Suprapubic skin (tissue), 3 donors: Measurements from ENCODE around the gene TMEM31.

Experiments used
- CTCF ChIP-seq, 2 donors: fragments of 200-600 bp in 1 of 2; fragments of 450-650 bp in 1 of 2; sonication (generic) in 1 of 2; IDR thresholded peaks; one replicate each; pipeline ENCODE4 v1.5.1; 2016 to 2019; ENCODE audit warnings: antibody characterized with exemption in 2 of 2, mild to moderate bottlenecking in 1 of 2, moderate library complexity in 1 of 2
- POLR2AphosphoS5 ChIP-seq, 3 donors: sonication (generic); formaldehyde crosslinking; IDR thresholded peaks; one replicate each; pipeline ENCODE4 v1.6.1; 2017; ENCODE audit warnings: antibody characterized with exemption in 3 of 3

- TF ChIP-seq POLR2AphosphoS5 (IDR thresholded peaks at IDR 0.05) (no peak), CTCF (IDR thresholded peaks at IDR 0.05) (no peak)
Observed at GRCh38 chrX:103739421-103739820, 28.7 kb downstream of the TMEM31 start.
